Dedifferentiated amniotic fluid mesenchymal stem cell (primary cell): ENCODE measurements around the gene SMAD1.

Experiments used
- DNase-seq: peaks from one replicate; pipeline ENCODE4 v3.0.0-alpha.2; 2016; ENCODE audit errors: extremely low spot score

SMAD1 gene

GRCh38 chr4:145481164-145481941 is at the start of gene SMAD1:
Gene SMAD1 (plus strand): TSS chr4:145481853. CDS start chr4:145514614, 32,761 bp downstream.
- peak; percentile 71 for DNase-seq

DNA sequence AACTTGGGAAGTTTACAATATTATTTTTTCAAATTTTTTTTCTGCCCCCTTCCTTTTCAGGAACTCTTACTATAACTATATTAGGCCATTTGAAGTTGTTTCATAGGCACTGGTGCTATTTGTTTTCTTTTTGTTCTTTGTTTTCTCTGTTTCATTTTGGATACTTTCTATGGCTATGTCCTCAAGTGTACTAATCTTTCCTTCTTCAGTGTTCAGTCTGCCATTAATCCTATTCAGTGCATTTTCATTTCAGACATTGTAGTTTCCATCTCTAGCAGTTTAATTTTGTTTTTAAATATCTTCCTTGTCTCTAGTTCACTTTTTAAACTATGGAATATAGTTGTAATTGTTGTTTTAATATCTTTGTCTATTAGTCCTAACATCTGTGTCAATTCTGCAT is 48.0 kb upstream of the SMAD1 start:
- DNase-seq = no peak

GRCh38 chr4:145435646-145436045 is 46.0 kb upstream of the SMAD1 start:
- no peak for DNase-seq

GRCh38 chr4:145436114-145436513 is 45.5 kb upstream of the SMAD1 start:
- DNase-seq = no peak

- DNase-seq = no peak
Measured at GRCh38 chr4:145436796-145437195, 44.9 kb upstream of the SMAD1 start.

DNA sequence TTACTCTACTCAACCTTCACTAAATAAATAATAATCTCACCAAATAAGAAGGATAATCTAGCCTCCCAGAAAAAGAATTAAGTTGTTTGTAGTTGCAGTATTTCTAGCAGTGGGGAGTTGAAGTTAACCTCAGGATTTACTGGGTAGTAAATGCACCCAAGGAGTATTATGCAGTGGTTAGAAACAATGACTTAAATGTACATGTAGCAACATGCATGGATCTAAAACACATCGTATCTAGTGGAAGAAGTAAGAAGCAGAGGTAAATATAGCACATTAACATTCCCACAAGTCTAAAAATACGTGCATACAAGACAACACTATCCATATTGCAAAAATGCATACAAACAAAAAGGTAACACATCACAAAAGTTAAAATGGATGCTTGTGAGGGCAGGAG is 44.2 kb upstream of the SMAD1 start:
- DNase-seq = no peak

DNA sequence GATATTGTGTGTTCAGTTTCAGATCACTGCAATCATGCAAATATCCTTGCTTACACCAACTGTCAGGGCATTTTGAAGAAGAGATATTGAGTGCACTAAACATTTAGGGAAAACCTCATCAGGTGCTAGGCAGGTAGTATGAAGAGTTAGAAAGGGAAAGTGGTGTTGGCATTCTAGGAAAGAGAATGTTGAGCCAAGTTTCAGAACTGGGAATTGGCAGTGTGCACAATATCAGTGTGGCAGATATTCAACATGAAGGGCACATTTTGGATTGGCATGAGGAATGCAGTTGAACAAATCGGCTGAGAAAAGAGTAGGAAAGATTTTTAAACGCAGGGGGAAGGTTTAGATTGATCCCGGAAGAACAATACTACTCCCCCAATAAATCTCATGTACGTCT is 43.4 kb upstream of the SMAD1 start:
- DNase-seq = no peak

DNA sequence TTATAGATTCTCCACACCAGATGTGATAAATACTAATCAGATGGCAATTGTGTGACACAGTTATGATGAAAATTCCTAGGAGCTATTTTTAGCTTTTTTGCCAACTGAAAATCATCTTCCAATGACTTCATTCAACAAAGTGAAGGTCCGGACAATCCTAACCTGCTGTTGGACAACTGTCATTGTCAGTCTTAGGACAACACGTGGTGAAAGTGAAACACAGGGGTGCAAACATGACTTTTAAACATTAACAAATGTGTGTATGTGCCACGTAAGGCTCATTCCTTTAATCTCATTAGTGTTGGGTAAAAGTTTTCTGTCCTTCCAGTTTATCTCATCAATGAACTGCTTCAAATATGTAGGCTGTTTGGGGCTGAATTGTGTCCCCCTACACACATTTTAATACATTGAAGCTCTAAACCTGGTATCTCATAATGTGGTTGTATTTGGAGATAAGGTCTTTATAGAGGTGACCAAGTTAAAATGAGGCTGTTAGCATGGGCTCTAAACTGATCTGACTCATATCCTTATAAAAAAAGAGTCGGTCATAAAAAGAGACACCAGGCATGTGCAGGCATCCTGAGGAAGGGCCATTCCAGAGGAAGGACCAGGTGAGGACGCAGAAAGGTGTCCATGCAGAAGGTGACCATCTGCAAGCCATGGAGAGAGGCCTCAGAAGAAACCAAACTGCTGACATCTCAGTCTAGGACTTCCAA is 41.2 kb upstream of the SMAD1 start:
- no peak for DNase-seq

GRCh38 chr4:145446184-145446583 is 35.5 kb upstream of the SMAD1 start:
- no peak for DNase-seq

DNA sequence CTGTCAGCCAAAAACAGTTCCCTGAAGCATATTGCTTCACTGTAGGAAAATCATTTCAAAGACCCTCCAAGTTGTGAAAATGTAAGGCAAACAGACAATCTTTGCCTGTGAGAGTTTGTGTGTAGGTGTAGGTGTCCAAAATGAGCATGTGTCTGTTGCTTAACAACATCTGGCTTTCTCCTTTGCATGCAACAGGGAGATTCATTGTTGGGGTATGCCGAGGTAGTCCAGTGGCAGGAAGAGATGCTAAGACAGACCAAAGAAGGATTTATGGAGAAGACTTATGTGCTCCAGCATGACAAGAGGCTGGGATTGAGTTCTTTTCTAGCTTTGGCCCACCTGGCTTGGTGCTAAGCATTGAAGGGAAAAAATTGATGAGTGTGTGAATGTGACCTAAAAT is 29.8 kb upstream of the SMAD1 start:
- no peak for DNase-seq

DNA sequence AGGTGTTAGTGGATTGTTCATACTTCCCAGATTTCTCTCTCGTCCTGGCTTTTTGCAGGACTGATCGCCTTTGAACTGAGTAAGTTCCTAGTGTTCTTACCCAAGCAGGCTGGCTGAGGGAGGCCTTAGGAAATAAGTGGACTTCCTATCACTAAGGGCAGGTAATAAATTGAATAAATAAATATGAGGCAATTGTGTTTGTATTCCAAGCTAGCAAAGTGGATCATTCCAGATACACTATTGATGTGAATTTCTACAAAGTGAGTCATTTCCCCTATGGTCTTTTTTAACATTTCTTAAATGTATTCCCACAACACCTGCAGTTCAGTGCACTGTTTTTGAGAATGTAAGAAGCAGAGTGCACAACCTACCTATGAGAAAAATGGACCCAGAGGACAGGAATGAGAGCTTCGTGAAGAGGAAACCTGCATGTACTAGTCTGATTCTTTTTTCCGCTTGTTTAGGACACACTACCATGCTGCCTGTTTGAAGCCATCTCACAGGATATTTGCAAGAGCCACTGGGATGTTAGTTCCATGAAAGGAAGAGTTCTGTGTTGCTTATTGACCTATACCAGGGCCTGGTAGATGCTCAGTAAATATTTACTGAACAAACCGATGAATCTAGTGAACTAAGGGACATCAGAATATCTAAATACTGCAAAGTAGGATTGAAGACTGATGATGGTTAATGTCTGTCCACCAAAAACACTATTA is 29.0 kb upstream of the SMAD1 start:
- no peak for DNase-seq

DNA sequence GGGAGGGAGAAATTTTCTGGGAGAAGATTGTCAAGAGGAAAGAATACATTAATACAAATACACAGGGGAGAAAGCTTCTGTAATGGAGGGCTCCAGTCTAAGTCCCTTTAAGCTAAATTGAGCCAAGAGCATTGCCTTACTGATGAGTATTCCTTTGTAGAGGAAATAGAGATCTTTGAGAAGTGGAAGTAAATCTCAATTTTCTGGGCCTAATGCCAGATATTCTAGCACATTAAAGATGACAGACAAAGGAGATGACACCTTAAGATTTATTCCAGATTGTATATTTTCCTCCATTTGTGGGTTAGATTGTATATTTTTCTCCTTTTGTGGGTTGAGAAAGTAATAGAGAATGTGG is 28.5 kb upstream of the SMAD1 start:
- no peak for DNase-seq

DNA sequence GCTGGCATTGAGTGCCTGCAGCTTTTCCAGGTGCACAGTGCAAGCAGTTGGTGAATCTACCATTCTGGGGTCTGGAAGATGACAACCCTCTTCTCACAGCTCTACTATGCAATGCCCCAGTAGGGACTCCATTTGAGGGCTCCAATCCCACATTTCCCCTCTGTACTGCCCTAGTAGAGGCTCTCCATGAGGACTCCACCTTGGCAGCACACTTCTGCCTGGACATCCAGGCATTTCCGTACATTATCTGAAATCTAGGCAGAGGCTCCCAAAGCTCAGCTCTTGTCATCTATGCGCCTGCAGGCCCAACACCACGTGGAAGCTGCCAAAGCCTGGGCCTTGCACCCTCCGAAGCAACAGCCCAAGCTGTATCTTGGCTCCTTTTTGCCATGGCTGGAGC is 8.4 kb upstream of the SMAD1 start:
- DNase-seq = no peak

- DNase-seq = no peak
Measured at GRCh38 chr4:145480257-145480656, 1.4 kb upstream of the SMAD1 start.

- DNase-seq = no peak
Measured at GRCh38 chr4:145481942-145482208, 222 bp downstream of the SMAD1 start.

DNA sequence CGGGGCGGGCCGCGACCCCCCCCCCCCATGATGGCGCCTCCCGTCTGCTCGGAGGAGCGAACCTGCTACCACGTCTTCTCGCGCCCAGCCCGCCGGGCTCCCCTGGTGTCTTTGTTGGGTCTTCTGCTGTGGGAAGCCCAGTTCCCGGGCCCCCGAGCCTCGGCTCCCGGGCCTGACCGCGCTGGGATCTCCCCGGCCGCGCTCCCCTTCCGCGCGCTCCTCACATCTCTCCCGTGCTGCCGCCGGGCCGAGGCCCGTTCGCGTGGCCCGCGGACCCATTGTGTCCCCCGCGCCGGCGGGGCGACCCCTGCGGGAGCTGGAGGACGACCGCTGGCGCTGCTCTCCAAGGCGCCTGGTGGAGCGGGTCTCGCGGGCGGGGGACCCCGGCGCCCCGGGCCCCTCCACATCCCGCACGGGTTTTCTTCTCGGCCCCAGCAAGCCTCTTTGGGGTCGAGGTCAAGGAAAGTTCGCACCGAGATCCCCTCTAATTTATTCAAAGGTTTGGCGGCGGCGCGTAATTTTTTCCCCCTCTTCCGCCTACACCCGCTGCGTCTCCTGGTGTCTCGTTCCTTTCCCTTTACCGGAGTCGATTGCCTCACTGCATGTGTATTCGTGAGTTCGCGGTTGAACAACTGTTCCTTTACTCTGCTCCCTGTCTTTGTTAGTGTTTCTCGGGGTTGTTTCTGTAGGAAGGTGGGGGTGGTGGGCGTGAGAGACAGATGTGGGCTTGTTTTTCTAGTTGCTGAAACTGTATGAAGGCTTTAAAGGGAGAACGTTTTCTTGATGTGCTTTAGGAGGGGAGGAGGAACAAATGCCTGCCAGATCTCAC is 770 bp downstream of the SMAD1 start:
- peak; percentile 58 for DNase-seq

- no peak for DNase-seq
Measured at GRCh38 chr4:145483514-145483913, 1.9 kb downstream of the SMAD1 start.

DNA sequence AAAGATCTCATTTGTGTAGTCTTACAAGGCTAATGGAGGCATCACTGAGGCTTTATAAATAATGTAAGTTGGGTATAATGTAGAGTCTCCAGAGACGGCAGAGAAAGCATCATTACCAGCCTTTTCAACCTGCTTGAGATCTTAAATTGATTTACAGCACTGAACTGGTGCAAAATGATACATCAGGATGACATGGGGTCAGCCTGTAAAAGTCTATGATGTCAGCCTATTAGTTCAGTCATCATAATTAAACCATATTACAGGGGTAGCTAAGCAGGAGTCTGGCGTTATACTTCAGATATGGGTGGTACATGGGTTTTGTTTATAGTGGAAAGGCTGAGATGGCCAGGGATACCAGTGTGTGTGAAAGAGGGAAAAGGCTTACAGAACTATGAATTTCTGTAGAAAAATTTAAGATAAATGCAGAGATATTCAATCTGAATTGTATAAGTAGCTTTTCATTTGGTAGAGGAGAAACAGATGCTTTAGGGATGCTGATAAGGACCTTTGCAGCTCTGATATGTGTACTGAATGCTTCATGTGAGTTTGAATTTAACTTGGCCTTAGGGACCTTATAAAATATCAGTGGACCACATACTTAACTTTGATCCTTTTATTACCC is 2.7 kb downstream of the SMAD1 start:
- DNase-seq = no peak

GRCh38 chr4:145485120-145485519 is 3.5 kb downstream of the SMAD1 start:
- DNase-seq = no peak

DNA sequence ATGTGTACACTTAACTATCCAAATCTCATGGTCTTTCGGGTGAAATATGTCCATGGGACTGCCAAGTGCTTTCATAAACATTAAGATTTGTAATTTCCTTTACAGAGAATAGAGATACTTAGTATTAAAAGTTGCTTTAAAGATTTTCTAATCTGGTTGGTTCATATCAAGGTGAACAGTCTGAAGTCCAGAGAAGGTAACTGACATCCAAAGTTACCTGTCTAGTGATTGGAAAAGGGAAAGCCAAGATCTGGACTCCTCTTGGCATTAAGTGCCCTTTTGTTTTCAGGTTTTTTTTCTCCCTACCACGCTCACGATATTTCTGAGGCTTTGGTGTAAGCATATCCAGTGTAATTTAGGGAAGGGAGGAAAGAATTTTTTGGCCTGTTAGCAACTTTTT is 5.0 kb downstream of the SMAD1 start:
- no peak for DNase-seq

GRCh38 chr4:145487631-145488030 is 6.0 kb downstream of the SMAD1 start:
- no peak for DNase-seq

DNA sequence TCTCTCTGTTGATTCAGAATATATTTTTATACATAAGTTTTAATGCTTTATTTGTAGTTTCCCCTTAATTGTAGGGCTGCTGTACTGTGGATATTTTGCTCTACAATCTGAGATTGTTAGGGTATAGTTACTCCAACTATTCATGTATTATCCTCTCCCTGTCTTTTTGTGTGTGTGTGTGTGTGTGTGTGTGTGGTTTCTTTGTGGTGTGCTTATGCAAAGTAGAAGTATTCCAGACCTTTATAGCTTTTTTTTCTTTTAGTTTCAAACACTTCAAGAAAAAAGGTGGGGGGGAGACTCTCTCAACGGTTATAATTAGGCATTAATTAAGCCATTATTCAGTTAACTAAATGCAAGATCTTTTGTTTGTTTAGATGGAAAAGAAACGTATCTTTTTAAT is 6.7 kb downstream of the SMAD1 start:
- no peak for DNase-seq
